Measurements from ENCODE around the gene CNN2. TPM values are rescaled to one million over a fixed set of nuclear protein-coding genes. Genes with fewer than 3 reads are reported as not detected.

Gene CNN2
- total and polyA plus RNA-seq, 9 of the 15 experiments (the other 6 are each of a cell fraction or from before 2014, with no cell fraction given), result 12.1 to 174 (median 52.7) TPM

DNA sequence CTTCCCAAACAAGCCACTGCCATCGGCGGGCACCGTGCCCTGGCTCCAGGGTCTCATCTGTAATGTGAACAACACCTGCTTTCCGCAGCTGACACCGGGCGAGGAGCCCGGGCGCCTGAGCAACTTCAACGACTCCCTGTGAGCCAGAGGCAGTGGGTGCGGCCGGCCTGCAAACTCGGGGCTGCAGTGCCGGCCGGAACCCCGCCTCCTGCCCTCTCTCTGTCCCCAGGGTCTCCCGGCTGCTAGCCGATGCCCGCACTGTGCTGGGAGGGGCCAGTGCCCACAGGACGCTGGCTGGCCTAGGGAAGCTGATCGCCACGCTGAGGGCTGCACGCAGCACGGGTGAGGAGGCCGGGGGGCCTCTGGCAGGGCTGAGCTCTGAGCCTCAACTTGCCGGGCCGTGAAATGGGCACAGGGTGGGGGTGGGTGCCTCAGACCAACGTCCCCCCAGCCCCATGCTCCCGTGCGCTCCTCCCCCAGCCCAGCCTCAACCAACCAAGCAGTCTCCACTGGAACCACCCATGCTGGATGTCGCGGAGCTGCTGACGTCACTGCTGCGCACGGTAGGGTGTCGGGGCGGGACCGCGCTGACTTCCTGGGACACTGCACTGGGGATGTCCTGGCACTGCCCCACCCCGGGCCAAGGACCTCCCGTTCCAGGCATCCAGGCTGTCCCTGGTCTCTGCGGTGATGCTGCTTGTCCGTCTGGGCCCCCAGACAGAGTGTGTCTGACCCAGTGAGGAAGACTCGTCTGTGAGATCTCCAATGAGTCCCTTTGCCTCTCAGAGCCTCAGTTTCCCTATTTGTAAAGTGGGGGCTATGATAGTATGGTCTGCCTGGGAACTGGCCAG is 15.7 kb downstream of the CNN2 start (continued):
- TF ChIP-seq, protein P1, sequence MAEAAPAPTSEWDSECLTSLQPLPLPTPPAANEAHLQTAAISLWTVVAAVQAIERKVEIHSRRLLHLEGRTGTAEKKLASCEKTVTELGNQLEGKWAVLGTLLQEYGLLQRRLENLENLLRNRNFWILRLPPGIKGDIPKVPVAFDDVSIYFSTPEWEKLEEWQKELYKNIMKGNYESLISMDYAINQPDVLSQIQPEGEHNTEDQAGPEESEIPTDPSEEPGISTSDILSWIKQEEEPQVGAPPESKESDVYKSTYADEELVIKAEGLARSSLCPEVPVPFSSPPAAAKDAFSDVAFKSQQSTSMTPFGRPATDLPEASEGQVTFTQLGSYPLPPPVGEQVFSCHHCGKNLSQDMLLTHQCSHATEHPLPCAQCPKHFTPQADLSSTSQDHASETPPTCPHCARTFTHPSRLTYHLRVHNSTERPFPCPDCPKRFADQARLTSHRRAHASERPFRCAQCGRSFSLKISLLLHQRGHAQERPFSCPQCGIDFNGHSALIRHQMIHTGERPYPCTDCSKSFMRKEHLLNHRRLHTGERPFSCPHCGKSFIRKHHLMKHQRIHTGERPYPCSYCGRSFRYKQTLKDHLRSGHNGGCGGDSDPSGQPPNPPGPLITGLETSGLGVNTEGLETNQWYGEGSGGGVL (CRISPR knock-in tag; IDR thresholded peaks at IDR 0.05), result no peak
- TF ChIP-seq GATAD2A (IDR thresholded peaks at IDR 0.05), result no peak
- TF ChIP-seq ARID1B (IDR thresholded peaks at IDR 0.05), result no peak
- no peak for TF ChIP-seq CEBPG (CRISPR knock-in tag; IDR thresholded peaks at IDR 0.05)
- TF ChIP-seq CEBPG (tag; conservative IDR thresholded peaks at IDR 0.05 in 1 of 2, IDR thresholded peaks at IDR 0.05 in 1 of 2), result no peak
- no peak for TF ChIP-seq PHB (CRISPR knock-in tag; IDR thresholded peaks at IDR 0.05)
- no peak for TF ChIP-seq ZNF644 (tag; IDR thresholded peaks at IDR 0.05; ENCODE audit: low read depth)
- TF ChIP-seq, protein P2, sequence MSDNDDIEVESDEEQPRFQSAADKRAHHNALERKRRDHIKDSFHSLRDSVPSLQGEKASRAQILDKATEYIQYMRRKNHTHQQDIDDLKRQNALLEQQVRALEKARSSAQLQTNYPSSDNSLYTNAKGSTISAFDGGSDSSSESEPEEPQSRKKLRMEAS (CRISPR knock-in tag; IDR thresholded peaks at IDR 0.05), result peak; percentile 87
- TF ChIP-seq ZZZ3 (IDR thresholded peaks at IDR 0.05), result no peak
- TF ChIP-seq NR1H2 (CRISPR knock-in tag; IDR thresholded peaks at IDR 0.05), result no peak
- TF ChIP-seq, protein P3, sequence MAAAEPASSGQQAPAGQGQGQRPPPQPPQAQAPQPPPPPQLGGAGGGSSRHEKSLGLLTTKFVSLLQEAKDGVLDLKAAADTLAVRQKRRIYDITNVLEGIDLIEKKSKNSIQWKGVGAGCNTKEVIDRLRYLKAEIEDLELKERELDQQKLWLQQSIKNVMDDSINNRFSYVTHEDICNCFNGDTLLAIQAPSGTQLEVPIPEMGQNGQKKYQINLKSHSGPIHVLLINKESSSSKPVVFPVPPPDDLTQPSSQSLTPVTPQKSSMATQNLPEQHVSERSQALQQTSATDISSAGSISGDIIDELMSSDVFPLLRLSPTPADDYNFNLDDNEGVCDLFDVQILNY (CRISPR knock-in tag; IDR thresholded peaks at IDR 0.05), result no peak
- peak; percentile 83 for TF ChIP-seq MYC (IDR thresholded peaks at IDR 0.05; ENCODE audit: low read depth, low read length)
- no peak for TF ChIP-seq MYC (CRISPR knock-in tag; IDR thresholded peaks at IDR 0.05; ENCODE audit: borderline replicate concordance, low read depth)
- no peak for TF ChIP-seq FOXM1 (IDR thresholded peaks at IDR 0.05; ENCODE audit: low read depth)
- TF ChIP-seq FOXM1 (CRISPR knock-in tag; IDR thresholded peaks at IDR 0.05; ENCODE audit: low read depth), result 0 out of 2 replicates have a peak, but pooled peaks have one; percentile 34
- peak; percentile 100 for TF ChIP-seq CREM (IDR thresholded peaks at IDR 0.05; ENCODE audit: low read depth)
- TF ChIP-seq TAF9B (IDR thresholded peaks at IDR 0.05; ENCODE audit: partially characterized antibody), result no peak
- no peak for TF ChIP-seq ZNF583 (CRISPR knock-in tag; IDR thresholded peaks at IDR 0.05)
- TF ChIP-seq CHCHD3 (CRISPR knock-in tag; IDR thresholded peaks at IDR 0.05), result no peak
- peak in 1 of 2 experiments; percentile 95; a peak in 2 of 4 replicates for TF ChIP-seq SIN3A (IDR thresholded peaks at IDR 0.05; ENCODE audit: borderline replicate concordance in 2 of 2, control insufficient read depth in 1 of 2, low read depth in 2 of 2, low read length in 2 of 2)
- TF ChIP-seq CSDE1 (IDR thresholded peaks at IDR 0.05), result no peak
- no peak for TF ChIP-seq TCFL5 (CRISPR knock-in tag; conservative IDR thresholded peaks at IDR 0.05)
- no peak for TF ChIP-seq BDP1 (IDR thresholded peaks at IDR 0.05; ENCODE audit: insufficient read depth, insufficient read length)
- no peak for TF ChIP-seq ZNF143 (CRISPR knock-in tag; IDR thresholded peaks at IDR 0.05)
- TF ChIP-seq ZBTB17 (CRISPR knock-in tag; IDR thresholded peaks at IDR 0.05), result no peak
